ENCODE data around the gene ZBTB12.
A peak's percentile ranks its signal among the peaks of the same experiment; 100 is the strongest.
"Not testable (repeated sequence)": the region's sequence is repeated elsewhere in the genome, so short reads cannot be mapped to it uniquely, and the experiment has no call there.

ZBTB12 gene

DNA sequence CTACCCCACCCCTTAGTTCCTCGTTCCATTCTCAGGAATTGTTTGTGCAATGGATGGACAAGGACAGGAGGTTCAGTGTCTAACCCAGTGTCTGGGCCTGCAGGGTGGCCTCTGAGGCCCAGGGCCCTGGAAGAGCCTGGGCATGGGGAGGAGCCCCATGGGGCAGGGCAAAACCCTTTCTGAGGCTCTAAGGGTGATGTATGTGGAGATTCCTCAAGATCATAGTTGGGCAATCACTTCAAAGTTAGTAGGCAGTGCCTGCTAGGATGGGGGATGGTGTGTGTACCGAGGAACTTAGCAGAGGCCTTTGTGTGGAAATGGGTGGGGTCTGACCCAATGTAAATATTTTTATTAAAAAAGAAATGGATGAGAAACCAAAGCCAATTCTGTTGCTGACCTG lies 18.9 kb upstream of the ZBTB12 start:
- DNase-seq = no peak

DNA sequence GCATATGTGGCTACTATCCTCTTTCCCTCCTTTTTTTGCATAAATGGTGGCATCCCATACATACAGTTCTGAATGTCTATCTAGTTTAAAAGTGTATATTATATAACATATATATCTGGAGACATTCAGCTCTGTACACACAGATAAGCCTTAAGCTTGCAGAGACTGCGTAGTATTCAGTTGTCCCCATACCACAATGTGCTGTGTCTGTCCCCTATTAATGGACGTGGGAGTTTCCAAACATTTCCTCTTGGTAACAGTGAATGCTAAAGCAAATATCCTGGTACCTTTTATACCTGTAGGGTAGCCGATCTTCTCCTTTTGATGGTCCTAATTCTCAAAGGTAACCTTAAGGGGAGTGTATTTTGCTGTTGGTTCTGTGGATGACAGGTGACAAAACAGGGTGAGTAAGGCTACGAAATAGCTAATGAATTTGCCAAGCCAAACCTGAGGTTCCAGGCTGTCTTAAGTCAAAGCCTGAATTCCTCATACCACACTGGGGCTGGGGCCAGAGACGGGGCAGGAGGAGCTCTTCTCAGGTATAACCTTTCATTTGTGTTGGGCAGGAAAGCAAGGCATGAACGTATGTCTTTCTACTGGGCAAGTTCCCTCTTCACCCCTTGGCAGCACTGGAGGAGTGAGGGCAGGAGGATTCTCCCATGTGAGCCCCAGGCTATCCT lies 17.9 kb upstream of the ZBTB12 start:
- DNase-seq = no peak

DNA sequence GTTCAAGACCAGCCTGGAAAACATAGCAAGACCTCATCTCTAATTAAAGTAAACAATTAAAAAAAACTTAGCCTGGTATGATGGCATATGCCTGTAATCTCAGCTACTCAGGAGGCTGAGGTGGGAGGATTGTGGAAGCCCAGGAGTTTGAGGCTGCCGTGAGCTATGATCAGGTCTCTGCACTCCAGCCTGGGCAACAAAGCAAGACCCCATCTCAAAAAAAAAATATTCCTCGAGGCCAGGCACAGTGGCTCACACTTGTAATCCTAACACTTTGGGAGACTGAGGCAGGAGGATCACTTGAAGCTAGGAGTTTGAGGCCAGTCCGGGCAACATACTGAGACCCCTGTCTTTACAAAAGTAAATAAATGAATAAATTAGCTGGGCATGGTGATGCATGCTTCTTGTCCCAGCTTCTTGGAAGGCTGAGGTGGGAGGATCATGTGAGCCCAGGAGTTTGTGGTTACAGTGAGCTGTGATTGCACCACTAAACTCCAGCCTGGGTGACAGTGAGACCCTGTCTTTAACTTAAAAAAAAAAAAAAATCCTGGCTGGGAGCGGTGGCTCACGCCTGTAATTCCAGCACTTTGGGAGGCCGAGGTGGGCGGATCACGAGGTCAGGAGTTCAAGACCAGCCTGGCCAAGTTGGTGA lies 16.3 kb upstream of the ZBTB12 start:
- no peak for DNase-seq

DNA sequence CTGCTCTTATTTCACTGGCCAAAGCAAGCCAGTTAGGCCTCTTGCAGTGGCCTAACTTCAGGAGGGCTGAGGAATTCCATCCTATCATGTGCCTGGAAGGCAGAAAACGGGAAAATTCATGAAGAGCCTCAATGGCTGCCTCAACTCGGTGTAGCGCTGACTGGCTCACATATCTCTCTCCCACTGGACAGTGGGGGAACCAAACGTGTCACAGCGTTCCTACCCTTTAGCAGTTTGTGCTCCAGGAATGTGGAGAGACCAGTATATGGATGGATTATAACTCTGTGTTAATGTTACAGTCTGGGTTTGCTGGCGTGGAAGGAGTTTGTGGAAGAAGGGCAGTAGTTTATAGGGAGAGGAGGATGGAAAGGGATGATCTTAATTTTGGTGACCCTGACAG lies 13.9 kb upstream of the ZBTB12 start:
- no peak for DNase-seq

DNA sequence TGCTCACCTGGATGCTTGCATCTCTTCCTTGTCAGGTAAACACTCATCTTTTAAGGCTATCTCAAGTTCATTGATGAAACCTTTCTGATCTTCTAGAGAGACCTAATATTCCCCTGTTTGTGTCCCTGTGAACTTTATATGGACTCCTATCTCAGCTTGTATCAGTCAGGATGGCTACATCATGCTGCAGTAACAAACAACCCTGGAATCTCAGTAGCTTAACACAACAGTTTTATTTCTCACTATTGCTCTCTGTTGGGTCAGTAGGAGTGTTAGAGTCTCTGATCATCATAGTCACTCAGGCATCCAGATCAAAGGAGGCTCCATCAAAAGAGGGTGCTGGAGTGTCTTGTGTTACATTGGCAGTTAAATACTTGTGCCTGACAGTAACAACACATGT lies 13.5 kb upstream of the ZBTB12 start:
- no peak for DNase-seq

DNA sequence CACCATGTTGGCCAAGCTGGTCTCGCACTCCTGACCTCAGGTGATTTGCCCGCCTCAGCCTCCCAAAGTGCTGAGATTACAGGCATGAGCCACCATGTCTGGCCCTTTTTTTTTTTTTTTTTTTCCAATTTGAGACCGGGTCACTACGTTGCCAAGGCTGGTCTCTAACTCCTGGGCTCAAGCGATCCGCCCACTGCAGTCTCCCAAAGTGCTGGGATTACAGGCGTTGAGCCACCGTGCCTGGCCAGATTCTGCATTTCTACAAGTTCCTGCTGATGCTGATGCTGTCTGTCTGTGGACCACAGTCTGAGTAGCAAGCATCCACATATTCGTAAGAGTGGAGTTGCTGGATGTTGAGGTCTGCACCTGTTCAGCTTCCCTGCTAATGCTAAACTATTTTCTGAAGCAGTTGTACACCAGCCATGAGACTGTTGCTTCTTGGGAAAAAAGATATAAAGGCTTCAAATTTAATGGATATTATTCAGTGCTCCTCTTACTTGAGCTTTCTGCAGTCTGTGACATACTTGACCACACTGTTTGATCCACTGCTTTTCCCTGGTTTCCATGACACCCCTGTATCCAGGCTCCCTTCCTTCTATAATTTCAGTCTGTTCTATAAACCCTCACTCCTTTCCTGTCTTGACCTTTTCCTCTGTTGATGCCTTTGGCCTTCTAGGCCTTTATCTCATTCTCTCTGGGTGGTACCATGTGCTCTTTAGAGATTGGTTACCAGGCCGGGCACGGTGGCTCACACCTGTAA lies 10.1 kb upstream of the ZBTB12 start:
- no peak for DNase-seq

DNA sequence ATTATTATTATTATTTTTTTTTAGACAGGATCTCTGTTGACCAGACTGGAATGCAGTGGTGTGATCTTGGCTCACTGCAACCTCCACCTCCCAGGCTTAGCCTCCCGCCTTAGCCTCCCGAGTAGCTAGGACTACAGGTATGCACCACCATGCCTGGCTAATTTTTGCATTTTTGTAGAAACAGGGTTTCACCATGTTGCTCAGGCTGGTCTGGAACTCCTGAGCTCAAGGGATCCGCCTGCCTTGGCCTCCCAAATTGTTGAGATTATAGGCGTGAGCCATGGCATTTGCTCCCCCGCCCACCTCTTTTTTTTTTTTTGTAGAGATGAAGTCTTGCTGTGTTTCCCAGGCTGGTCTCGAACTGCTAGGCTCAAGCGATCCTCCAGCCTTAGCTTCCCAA lies 7.4 kb upstream of the ZBTB12 start:
- DNase-seq = not testable (repeated sequence)

DNA sequence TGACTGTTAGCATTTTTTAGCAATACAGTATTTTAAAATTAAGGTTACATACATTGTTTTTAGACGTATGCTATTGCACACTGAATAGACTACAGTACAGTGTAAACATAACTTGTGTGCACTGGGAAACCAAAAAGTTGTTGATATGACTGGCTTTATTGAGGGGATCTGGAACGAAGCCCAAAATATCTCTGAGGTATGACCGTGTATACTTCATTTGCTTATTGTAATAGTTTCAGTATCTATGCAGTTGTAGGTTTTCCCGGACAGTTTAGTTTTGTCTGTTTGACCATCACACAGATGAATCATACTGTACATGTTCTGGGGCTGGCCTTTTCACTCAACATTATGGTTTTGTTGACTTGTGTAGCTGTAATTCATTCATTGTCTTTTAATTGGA lies 6.9 kb upstream of the ZBTB12 start:
- DNase-seq = no peak

DNA sequence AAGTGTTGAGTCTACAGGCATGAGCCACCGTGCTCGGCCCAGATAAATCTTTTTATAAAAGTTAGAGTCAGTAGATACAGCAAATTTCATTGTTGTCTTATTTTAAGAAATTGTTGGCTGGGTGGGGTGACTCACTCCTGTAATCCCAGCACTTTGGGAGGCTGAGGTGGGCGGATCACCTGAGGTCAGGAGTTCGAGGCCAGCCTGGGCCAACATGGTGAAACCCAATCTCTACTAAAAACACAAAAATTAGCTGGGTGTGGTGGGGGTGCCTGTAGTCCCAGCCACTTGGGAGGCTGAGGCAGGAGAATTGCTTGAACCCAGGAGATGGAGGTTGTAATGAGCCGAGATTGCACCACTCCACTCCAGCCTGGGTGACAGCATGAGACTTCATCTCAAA lies 6.4 kb upstream of the ZBTB12 start:
- not testable (repeated sequence) for DNase-seq

DNA sequence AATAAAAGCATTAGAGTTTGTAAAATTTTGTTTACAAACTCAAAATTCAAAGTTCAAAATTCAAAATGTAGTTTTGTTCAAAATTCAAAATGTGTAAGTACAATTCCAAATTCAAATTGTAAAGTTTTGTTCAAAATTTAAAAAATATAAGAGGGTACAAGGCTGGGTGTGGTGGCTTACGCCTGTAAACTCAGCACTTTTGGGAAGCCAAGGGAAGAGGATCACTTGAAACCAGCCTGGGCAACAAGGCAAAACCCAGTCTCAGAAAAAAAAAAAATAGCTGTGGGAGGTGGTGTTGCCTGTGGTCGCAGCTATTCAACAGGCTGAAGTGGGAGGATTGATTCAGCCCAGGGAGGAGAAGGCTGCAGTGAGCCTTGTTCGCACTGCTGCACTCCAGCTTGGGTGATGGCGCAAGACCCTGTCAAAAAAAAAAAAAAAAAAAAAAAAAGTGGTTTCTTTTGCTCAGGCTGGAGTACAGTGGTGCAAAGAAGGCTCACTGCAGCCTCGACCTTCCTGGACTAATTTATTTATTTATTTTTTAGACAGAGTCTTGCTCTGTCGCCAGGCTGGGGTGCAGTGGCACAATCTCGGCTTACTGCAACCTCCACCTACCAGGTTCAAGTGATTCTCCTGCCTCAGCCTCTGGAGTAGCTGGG lies 5.4 kb upstream of the ZBTB12 start:
- DNase-seq = no peak

DNA sequence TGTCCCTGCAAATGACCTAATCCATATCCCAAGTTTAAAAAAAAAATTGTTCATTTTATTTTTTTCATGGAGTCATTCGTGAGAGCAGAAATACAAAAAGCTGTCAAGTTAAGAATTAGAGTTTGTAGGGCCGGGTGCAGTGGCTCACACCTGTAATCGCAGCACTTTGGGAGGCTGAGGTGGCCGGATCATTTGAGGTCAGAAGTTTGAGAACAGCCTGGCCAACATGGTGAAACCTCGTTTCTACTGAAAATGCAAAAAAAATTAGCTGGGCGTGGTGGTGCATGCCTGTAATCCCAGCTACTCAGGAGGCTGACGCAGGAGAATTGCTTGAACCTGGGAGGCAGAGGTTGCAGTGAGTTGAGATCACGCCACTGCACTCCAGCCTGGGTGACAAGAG lies 4.8 kb upstream of the ZBTB12 start:
- not testable (repeated sequence) for DNase-seq

DNA sequence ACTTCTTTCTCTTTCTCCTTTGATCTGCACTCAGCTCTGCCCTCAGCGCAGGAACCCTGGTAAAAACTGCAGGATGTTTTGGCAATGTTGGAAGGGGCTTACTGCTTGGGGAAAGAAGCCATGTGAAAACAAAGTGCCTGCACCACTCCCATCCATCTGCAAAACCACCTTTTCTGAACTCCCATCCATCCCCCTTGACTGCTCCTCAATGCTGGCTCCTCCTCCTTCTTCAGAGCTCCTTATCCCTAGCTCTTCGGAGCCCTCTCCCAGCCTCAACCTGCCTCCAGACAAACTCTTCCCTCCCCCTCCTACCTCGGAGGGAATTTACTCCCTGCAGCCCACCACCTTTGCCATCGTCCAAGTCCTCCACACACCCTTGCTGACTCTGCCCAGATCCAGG lies 4.2 kb upstream of the ZBTB12 start:
- no peak for DNase-seq

DNA sequence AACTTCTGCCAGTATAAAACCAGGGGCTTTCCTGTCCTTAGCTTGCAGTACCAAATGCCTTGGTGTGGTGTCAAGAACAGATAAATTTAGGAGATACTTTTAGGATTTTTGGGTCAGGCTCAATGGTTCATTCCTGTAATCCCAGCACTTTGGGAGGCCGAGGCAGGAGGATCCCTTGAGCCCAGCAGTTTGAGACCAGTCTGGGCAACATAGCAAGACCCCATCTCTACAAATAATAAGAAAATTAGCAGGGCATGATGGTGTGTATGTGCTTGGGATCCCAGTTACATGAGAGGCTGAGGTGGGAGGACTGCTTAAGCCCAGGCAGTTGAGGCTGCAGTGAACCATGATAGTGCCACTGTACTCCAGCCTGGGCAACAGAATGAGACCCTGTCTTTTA lies 3.2 kb upstream of the ZBTB12 start:
- no peak for DNase-seq

DNA sequence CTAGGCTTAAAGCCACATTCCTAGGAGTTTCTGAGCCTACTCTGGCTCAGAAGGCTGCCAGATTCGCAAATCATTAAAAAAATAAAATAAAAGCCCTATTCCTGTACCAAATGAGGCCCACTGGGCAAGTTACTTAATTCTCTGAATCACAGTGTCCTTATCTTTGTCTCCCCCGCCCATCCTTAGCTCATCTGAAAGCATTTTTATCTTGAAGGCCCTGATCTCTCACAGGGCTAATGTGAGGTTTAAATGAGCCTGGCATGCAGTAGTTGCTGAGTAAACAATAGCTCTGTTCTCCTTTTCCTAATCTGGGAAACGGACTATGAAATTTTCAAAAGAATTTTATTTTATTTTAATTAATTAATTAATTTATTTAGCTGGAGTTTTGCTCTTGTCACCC lies 2.1 kb upstream of the ZBTB12 start:
- DNase-seq = no peak

DNA sequence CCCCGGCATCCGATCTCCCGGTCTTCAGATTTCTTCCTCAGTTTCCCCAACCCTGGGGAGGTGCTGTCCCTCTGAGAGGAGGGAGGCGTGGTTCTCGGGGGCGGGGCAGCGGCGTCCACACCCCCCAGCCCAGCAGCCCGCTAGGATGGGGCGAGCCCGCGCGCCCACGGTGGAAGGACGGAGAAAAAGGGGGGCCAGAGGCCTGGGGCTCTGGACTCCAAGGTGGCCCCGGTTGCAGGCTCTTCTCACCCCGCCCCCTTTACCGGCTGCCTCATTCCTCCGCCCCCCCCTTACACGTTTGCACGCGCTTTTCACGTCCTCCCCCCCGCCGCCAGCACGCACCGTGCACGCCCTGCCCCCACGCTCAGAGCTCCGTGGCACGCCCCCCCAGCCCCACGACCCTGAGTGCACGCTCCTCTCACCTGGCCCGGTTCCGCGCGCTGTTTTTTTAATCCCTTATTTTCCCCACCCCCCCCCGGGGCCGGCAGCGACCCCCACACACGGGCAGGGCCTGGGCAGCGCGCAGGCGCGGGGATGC lies 402 bp downstream of the ZBTB12 start:
- DNase-seq = peak; percentile 60

DNA sequence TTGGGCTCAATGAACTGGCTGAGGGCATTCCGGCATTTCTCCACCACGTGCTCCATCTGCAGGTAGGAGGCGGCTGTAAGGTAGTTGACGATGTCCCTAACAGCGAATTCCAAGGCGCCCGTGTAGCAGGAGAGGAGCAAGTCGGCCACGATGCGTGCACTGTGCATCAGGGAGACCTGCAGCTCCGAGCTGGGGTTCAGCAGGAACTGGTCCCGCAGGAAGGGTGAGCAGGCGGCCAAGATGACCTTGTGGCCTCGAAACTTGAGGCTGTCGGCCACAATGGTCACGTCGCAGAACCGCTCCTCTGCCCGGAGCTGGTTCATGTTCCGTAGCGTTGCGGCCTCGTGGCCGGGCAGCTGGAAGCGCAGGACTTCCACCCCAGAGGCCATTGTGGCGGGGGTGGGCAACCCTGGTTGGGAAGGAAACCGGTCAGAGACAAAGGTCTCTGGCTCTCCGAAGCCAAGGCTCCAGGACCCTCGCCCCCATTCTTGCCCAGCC lies 920 bp downstream of the ZBTB12 start:
- no peak for DNase-seq

DNA sequence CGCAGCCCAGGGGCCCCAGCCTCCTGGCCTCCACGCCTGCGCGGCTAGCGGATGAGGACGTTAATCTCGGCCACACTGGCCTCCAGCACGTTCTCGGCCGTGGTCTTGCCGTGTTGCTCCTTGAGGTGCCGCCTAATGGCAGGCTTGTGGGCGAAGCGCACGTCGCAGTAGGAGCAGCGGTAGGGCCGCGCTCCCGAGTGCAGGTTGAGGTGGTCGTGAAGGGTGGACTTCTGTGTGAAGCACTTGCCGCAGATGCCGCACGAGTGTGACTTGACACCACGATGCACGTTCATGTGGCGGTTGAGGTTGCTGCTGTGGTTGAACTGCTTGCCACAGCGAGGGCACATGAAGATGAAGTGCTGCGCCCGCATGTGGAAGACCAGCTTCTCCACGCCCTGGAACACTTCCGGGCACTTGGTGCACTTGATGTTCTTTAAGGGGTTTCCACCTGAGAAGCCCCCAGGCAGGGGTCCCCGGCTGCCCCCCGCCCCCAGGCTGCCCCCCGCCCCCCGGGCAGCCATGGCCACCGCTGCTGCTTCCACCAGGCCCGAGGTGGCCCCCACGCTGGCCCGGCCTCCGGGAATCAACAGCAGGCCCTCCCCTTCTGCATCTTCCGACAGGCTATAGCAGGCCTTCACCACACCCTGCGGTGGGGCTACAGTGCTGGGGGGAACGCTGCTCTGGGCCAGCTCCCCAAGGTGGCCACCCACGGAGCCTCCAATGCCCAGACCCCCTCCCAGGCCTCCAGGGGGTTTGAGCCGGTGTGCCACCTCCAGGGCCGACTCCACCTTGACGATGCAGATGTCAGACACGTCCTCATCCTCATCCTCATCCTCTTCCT lies 1.8 kb downstream of the ZBTB12 start:
- DNase-seq = no peak

DNA sequence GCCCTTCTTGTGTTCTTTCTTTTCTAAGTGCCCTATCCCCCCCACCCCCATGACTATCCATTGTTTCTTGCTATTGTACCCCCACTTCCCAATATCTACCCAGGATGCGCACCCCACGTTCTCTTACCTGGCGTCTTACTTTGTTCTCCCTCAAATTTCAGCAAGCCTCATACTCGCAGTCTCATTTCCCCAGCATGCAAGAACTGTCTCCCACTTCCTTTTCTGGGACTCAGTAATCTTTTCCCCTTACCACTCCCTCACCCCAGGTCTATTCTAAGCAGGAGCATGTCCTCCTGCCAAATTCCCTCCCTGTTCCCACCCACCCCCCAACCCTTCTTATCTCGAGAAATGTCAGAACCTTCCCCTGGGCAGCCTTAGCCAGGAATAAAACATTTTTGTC lies 2.7 kb downstream of the ZBTB12 start:
- DNase-seq = no peak

DNA sequence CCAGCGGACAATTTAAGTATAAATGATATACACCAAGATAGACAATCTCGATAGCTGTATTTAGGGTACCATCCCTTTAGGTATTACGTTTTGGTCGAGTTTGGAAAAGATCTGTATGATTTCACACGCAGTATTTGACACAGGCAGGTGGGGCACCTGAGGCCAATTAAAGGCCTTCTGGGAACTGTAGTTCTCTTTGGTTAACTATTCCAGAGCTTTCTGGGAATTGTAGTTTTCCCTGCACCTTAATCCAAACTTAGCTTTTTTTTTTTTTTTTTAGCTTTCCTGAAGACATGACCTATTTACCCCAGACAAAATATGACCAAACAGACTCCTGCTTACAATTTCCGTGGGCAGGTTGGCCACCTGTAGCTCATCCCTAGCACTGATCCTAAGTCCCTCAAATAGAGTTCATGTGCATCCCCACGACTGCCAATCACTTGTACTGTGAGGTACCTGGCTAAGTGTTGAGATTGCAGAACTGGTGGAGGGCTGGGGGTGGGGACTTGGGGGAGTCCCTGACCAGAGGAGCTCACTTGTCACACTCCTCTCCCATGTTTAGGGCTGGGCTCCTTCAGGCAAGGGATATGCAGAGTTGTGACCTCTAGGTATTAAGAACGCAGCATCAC lies 3.4 kb downstream of the ZBTB12 start:
- peak; percentile 65 for DNase-seq

DNA sequence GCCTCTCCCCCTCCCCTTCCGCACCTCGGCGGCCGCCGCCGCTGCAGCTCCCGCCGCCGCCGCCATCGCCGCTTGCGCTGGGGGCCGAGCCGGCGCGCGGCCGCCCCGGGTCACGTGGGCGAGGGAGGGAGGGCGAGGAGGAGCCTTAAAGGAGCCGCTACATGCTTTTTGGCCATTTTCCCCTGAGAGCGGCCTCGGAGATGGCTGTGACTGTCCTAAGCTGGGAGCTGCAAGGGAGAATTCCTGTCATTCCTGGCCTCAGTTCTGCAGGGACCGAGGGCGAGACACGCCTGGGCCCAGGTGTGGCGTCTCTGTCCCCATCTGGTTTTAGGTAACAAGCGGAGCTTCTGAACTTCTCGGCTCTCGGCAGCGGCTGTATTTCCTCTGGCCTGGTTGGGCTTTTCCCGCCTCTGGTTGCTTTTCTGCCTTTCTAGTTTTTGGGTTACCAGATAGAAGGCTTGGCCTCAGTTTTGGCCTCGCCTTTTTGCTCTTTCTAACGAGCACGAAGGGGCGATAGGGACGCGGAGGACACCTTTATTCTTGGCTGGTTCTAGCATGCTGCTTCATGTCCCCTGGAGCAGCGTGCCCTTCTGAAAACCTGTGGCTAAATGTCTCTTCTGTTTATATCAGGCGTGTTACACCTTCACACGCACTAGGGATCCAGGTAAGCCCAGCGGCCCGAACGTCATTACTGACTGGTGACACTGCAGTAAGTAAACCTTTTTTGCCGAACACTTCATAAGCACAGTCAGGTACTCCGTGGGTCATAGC lies 4.1 kb downstream of the ZBTB12 start, which contains the start of gene EHMT2:
Gene EHMT2 (minus strand): TSS at position 87 of the 771 bp plus-strand sequence. CDS start 21 bp downstream, at position 66.
- peak; percentile 92 for DNase-seq
